Right ventricle myocardium inferior (tissue), 1 donor: ENCODE results near the gene SPR. TPM values are rescaled to one million over a fixed set of nuclear protein-coding genes. Genes with fewer than 3 reads are reported as not detected.
"Not testable (repeated sequence)": the region's sequence is repeated elsewhere in the genome, so short reads cannot be mapped to it uniquely, and the experiment has no call there.

Experiments used
- ATAC-seq: fragments of 200-7000 bp; cut with Tn5 transposase; one replicate; pipeline ENCODE4 v1.9.1; 2020; ENCODE audit warnings: mild to moderate bottlenecking, moderate library complexity
- DNase-seq: peaks from one replicate; pipeline ENCODE4 v3.0.0; 2021; ENCODE audit errors: missing footprints
- intact Hi-C: fragments of 100-400 bp; cut with DNase I; formaldehyde crosslinking; loops from one replicate; pipeline ENCODE4 v1.11.0; 2022
- total RNA-seq: library from RNA; stranded (reverse); fragmentation: NEBNext Ultra II Directional; extraction: Animal tissue kit (Norgen Biotek cat#: 25700); gene quantifications from one replicate; pipeline ENCODE4 v1.2.1, GENCODE V29; 2021
- donor health status: DM: no; HTN: yes; CAD: no; lungs with severe emphysema.

Gene SPR
- total RNA-seq, 1 donor from 2014 or later: 52.4 TPM

DNA sequence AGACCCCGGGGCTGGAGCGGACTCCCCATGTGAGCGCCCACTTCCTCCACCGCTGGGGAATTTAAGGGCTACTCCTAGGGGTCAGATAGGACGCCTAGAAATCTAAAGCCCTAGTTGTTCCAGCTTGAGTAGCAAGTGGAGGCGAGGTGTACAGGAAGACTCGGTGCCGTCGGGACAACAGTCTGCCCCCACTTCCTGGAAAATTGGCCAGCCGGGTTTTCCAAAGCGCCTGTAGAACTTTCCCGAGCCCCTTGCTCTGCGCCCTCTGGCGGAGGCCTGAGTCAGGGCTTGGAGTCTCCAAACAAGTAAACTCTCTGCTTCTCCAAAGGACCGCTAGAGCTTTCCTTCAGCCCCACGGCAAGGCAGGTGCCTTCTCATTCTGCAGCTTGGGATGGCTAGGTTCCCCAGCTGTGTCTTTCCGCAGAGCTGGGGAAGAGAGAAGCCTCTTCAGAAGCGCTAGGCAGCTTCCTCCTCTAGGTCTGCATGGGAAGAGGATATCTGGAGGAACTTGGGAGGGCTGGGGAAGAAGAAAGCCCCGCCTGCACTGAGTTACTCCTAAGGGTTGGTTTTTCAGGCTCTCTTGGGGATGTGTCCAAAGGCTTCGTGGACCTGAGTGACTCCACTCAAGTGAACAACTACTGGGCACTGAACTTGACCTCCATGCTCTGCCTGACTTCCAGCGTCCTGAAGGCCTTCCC, 681 bp downstream of the SPR start:
- peak; percentile 73 for ATAC-seq
- DNase-seq: peak; percentile 93
- intact Hi-C loops: no loop called here

DNA sequence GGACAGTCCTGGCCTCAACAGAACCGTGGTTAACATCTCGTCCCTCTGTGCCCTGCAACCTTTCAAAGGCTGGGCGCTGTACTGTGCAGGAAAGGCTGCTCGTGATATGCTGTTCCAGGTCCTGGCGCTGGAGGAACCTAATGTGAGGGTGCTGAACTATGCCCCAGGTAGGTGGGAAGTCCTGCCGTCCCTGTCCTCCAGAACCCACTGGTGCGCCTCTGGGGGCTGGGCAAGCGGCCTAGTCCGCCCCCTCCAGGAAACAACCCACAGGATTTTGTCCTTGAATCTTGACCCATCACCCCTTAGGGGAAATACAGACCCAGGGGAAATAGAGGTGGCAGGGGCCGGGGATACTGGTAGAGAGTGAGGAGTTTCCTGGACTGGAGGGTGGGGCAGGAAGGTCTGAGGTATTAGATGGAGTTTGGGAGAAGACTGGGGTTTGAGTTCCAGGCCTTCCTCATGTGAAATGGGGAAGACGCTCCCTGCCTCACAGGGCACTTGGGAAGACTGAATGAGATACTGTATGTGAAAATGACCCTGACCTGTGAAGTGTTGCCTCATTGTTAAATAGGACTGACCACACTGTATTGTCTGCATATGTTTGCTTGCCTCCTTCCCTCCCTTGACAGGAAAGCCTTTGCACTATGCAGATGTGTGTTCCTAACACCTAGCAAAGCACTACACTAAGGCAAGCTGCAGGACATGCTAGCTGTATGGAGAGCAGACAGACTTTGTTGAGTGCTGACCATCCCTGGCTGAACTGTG, 1.4 kb downstream of the SPR start:
- DNase-seq: no peak

DNA sequence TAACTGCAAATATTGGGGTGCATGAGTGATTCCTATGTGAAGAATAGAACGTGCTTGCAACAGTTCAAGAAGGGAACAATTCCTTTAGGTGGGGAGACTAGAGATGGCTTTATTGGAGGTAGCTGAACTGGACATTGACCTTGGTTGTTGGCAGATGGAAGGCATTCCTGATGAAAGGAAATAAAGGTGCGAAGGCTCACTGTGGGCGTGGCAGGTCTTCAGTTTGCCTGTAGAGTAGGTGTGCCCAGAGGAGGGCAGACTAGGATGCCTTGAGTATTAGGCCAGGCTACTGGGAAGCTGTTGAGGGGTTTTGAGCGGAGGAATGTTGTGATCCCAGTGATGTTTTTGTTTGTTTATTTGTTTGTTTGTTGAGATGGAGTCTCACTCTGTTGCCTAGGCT, 2.8 kb downstream of the SPR start:
- ATAC-seq (no peak), DNase-seq (no peak)
- intact Hi-C loops: loop anchor here (5.0 kb wide), 2 partner anchors 102 to 287 kb away; no protein-coding TSS in a partner anchor

More for the DNA sequence above, 1.4 kb downstream of the SPR start:
- ATAC-seq: no peak
- intact Hi-C loops: no loop called here

DNA sequence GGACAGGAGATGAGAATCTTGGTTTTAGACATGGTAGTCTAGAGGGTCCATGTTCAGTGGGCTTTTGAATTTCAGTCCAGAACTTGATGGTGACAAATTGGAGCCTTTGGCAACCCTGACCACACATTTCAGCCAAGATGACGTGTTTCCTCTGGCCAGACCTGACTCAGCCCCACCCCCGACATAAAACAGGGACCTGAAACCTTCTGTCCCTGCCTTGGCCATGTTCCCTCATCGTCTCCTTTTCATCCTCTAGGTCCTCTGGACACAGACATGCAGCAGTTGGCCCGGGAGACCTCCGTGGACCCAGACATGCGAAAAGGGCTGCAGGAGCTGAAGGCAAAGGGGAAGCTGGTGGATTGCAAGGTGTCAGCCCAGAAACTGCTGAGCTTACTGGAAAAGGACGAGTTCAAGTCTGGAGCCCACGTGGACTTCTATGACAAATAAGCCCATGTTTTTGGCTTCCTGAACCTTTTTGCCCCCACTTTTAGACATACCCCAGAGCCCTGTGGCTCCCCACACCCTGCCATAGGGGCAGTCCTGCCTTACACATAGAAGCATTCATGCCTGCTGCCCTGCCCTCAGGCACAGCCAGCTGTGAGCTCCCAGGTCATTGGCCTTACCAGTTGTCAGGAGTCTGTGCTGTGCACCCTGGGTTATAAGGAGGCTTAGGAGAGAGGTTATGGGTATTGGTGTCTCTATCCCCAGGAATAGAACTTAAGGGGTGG, 4.0 kb downstream of the SPR start:
- ATAC-seq: no peak

DNA sequence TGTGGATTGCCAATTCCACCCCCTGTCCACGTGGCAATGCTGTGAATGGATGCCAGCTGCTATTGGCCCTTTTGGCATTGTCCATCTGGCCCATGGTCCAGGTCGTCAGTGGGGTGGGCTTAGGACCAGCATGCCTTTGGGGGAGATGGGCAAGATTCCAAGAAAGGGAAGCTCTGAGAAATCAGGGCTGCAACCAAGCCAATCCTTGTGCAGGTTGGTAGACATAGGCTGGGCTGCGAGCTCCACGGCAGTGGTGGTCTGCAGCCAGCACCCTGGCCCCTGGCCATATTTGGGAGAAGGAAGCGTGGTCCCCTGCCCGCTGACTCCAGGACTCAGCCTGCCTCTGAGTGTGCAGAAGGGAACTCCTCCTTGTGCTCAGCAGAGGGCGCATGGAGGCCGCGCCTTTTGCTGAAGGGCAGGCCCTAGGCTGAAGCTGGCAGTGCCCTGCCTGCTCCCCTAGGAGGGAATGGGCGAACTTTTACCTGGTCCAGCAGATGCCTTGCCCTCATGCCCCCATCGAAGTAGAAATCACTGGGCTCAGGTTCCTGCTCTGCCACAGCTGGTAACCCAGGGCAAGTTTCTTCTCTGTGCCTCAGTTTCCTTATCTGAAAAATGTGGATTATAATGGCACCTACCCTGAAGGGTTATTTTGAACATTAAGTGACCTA, 5.4 kb downstream of the SPR start:
- intact Hi-C loops: loop anchor here (1.0 to 5.0 kb wide), 5 partner anchors 80 to 285 kb away; partner anchors contain the start of gene SFXN5
- ATAC-seq (peak; percentile 77), DNase-seq (peak; percentile 82)

More for the DNA sequence above, 4.0 kb downstream of the SPR start:
- intact Hi-C loops: loop anchor here (5.0 kb wide), 2 partner anchors 101 to 286 kb away; no protein-coding TSS in a partner anchor
- no peak for DNase-seq

DNA sequence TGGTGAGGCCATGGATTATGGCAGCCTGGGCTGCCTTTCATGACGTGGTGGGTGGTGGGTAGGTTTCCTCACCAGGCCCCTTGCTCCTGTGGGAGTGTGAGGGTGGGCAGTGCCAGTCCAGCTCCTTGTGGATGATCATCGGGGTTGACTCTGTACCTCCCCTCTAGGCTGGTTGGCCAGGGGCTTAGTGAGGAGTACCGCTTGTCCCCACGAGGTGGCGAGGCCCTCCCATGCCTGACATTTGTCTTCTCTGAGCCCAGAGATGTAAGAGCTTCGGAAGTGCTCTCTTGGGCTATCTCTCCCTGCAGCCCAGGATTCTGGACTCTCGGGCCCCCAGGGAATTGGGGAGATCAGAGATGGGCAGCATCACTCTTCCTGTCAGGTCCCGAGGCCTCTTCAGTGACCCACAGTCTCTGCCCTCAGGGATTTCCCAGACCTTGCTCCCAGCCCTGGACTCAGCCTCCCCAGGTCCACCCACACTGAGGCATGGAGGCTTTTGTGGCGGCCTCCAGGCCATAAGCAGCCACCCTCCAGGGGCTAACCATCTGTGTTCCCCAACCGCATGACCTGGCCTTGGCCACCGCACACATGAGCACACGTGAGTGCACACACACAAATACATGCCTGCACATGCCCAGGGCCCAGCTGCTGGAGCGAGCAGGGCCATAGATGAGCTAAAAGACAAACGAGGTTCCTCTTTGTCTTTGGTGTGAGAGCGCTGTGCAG, 6.5 kb downstream of the SPR start:
- ATAC-seq (peak; percentile 54), DNase-seq (no peak)
- intact Hi-C loops: loop anchor here (2.0 to 5.0 kb wide), 3 partner anchors 79 to 284 kb away; no protein-coding TSS in a partner anchor

DNA sequence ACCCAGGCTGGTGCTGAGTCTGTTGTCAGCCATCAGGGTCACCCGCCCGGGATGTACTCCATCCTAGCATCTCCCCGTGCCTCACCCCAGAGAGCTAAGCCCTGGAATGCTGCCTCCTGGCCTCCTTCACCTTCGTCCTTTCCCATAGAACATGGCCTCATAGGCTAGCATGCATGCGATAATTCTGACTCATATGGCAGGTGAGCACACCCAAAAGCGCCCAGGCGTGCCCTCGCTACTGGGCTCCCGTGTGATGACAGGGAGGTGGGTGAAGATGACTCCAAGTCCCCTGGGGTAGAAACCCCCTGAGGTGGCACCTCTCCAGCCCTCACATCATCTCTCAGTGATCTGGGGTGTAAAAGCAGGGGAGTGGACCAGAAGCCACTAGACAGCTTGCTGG, 7.3 kb downstream of the SPR start:
- DNase-seq (no peak), ATAC-seq (no peak)
- intact Hi-C loops: loop anchor here (5.0 kb wide), 2 partner anchors 98 to 283 kb away; no protein-coding TSS in a partner anchor

DNA sequence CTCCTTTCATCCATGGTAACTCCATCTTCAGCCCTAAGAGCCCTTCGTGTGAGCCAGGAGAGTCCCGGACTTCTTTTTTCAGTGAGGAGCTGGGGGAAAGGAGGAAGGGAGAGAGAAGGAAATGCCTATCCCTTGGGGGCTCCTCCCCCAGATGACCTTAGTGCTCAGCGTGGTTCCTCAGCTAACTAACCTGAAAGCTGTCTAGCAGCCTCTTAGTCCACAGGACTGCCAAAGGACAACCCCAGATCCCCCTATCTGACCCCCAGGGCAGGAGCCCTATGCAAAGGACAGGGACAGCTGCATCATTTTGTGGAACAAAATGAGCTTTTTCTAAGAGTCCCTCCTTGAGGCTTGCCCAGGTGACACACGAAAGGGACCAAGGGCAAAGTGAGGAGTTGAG, 7.9 kb downstream of the SPR start:
- ATAC-seq: no peak
- DNase-seq: no peak
- intact Hi-C loops: no loop called here

DNA sequence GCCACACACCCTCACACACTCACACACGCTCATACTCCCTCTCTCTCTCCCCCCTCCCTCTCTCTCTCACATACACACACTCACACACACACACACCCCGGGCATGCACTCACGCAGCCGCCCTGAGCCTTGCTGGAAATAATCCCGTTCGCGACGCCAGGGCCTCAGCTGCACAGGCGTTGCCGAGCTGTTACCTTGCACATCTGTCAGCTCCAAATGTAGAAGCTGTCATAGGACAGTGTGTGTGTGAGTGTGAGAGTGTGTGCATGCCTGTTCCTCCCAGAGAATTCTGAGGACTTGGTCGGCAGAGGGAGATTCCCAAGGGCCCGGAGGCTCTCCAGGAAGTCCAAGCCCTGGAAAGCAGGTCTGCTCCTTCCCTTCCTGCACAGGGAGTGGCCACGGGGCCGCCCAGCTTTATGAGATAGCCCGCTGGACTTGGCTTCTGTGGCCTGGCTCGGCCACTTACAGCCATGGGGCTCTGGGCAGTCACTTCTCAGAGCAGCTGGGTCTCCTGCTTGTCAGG, 8.6 kb downstream of the SPR start:
- intact Hi-C loops: no loop called here
- no peak for DNase-seq

DNA sequence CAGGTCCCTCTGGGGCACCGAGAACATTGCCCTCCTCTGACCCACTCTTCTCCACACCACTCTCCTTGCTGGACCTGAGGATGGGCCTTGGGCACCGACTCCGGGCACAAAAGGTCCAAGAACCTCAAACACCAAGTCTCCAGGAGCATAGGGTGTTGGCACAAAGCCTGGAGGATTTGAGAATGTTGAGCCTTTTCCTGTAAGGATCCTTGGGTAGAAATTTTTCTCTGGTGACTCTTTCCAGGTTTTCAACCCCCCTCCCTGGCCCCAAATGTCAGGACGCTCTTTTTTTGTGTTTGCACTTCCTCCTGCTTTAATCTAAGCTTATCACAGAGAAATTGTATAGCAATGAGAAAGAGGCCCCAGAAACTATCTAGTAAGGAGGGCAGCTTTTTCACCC, 9.2 kb downstream of the SPR start:
- ATAC-seq (no peak), DNase-seq (no peak)
- intact Hi-C loops: no loop called here

More for the DNA sequence above, 8.6 kb downstream of the SPR start:
- ATAC-seq: peak; percentile 32

DNA sequence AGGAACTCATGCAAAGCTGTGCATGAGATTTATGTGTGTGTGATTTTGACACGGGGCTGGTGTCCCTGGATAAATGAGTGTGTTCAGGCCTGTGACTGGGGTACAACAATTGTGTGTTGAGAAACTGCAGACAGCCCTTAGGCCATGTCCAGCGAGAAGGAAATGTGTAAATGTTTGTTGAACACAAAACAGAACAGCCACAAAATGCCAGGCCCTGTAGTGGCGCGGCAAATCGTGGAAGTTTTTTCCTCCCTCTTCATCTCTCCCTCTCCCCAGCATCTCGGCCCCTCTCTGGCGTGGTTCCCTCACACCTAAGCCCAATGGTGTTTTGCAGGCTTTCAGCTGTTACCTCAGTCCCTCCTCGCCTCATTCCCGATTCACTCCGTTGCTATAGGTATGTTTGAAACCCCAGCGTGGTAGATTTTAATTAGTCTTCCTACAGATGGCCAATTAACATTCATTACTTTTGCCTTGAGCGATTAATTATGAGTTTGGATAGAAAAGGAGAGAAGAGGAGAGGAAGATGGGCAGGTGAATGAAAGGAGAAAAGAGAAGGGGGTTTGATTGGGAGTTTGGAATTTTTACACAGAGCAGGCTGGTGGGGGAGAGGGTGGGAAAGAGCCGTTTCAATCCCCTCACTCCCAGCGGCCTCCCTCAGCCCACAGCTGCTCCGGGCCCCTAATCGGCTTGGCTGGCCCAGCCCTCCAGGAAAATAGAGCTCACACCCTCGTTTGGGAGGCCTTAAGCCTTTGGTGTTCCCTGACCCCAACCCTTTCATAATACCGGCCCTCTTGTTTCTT, 10.8 kb downstream of the SPR start:
- ATAC-seq: no peak
- DNase-seq: no peak
- intact Hi-C loops: no loop called here

DNA sequence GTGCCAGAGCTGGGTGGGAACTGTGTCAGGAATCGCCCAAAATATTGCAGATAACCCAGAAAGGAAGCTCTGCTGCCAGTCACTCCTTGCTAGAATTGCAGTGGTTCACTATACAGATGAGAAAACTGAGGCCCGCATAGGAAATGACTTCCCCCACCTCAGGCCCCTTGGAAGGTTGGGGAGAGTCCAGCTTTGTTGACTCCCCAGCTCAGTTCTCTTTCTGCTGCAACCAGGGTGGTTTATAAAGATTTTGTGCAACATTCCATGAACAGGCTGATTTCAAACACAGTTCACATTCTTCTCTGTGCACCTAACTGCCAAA, 11.3 kb downstream of the SPR start:
- ATAC-seq (no peak), DNase-seq (no peak)
- intact Hi-C loops: no loop called here

DNA sequence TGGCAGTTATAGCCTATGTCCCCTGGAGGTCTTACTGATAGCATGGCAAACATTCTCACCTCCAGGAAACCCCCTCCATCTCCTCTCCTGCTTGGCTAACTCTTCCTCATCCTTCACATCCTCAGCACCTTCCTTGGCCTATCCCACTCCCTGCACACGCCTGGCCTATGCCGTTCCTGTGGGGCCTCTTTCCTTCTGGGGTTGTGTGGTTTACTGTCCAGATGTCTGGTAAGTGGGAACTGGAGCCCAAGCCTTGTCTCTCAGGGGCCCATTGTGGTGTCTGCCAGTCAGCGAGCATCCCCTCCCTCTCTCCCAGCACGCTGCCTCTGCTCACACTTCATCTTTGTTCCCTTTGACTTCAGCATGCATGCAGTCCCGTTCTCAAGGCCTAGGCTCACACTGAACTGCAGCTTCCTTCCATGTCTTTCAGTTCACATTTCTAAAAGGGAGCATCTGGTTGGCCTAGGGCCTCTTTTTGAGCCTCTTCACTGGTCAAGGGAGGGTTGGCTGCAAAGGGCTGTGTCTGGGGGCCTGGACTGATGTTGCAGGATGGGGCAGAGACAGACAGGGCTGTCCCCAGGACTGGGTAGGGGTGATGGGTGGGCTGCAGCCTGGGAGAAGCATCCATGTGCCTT, 13.1 kb downstream of the SPR start:
- intact Hi-C loops: no loop called here
- DNase-seq (no peak), ATAC-seq (no peak)

DNA sequence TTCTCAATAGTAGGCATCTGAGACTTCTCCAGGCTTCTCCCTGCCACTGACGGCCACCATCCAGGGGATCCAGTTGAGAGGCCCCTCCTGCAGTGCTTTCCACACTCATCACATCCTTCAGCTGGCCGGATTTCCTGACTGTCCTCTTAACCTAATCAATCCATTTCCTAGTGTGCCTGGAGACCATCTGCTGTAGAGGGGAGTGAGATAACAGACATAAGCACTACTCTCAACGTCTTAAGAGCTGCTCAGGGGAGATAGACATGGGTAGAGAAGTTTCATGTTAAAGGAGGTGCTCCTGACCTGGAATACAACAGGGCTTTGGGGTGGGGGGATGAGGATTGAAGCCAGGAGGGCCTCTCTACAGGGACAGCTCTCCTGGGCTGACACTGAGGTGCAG, 14.2 kb downstream of the SPR start:
- no peak for ATAC-seq
- intact Hi-C loops: no loop called here
- no peak for DNase-seq

DNA sequence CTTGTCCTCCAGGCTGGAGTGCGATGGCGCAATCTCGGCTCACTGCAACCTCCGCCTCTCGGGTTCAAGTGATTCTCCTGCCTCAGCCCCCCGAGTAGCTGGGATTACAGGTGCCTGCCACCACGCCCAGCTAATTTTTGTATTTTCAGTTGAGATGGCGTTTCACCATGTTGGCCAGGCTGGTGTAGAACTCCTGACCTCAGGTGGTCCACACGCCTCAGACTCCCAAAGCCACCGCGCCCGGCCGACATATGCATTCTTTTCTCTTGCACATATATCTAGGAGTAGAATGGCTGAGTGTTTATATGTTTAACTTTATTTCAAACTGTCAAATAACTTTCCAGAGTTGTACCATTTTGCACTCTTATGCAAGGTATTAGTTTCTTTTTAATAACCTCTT, 20.2 kb downstream of the SPR start:
- DNase-seq, intact Hi-C loops, ATAC-seq: not testable (repeated sequence)

DNA sequence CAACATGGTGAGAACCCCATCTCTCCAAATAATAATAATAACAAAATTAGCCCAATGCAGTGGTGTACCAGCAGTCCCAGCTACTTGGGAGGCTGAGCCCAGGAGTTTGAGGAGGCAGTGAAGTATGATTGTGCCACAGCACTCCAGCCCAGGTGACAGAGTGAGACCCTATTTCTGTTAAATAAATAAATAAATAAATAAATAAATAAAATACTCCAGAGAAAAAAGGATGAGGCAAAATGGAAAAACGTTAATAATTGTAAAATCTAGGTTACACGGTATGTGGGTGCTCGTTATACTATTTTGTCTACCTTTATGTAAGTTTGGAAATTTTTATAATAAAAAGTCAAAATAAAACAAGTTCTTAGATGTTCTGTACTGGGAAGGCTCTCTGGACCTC, 21.5 kb downstream of the SPR start:
- intact Hi-C loops: no loop called here
- DNase-seq (no peak), ATAC-seq (no peak)

DNA sequence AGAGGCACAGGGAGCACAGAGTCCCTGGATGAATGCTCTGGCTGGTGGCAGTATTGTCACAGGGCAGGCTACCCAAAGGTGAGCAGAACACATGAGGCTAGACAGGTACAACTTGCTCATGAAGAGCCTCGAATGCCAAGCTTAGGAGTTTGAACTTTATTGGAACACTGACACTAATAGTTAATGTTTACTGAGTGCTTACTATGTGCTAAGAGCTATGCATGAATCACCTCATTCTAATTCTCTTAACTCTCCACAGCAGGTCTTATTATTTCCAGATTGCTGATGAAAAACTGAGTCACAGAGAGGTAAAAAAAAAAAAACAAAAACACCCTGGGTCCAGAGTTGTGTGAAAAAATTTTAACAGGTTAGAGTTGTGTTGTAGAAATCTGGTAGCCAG, 24.0 kb downstream of the SPR start:
- intact Hi-C loops: no loop called here
- DNase-seq (no peak), ATAC-seq (no peak)
